Hepatocyte (in vitro differentiated cells): ENCODE measurements around the gene SP8.

ENCODE experiments used
- CTCF ChIP-seq: fragments of 200-600 bp; sonication (generic); IDR thresholded peaks from 2 replicates; pipeline ENCODE4 v1.5.1; 2016; ENCODE audit warnings: antibody characterized with exemption, mild to moderate bottlenecking; ENCODE audit not compliant: poor library complexity
- EZH2 ChIP-seq: fragments of 200-600 bp; sonication (generic); IDR thresholded peaks from 2 replicates; pipeline ENCODE4 v1.6.1; 2016; ENCODE audit warnings: antibody characterized with exemption, mild to moderate bottlenecking, borderline replicate concordance
- EZH2phosphoT487 ChIP-seq: fragments of 200-600 bp; sonication (generic); IDR thresholded peaks from one replicate; pipeline ENCODE4 v1.6.1; 2018; ENCODE audit warnings: antibody characterized with exemption, mild to moderate bottlenecking, low read depth, moderate library complexity; ENCODE audit not compliant: unreplicated experiment, severe bottlenecking

DNA sequence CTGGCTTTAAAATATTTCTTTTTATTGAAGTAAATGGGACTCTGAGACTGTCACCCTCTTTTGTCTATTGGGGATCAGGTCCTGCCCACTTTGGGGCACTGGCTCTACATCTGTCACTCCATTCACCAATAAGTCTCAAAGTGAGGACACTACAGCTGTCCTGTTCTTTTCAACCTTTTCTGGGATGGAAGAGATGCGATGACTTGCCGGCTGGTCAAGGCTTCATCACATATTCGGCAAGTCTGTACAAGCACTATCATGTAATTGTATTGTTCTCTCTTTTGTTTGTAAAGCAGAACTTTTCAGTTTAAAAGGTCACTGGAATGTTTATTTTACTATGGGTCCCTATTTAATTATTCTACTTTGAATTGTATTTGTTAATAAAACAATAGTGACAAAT, 17.7 kb upstream of the SP8 start:
- TF ChIP-seq CTCF: no peak
- no peak for TF ChIP-seq EZH2phosphoT487
- no peak for TF ChIP-seq EZH2
